ENCODE results near the gene PDGFB. TPM values are rescaled to one million over a fixed set of nuclear protein-coding genes. Genes with fewer than 3 reads are reported as not detected.

The PDGFB gene
- total and polyA plus RNA-seq, 2 experiments from 2014 or later, result 2.2 to 8.0 TPM

DNA sequence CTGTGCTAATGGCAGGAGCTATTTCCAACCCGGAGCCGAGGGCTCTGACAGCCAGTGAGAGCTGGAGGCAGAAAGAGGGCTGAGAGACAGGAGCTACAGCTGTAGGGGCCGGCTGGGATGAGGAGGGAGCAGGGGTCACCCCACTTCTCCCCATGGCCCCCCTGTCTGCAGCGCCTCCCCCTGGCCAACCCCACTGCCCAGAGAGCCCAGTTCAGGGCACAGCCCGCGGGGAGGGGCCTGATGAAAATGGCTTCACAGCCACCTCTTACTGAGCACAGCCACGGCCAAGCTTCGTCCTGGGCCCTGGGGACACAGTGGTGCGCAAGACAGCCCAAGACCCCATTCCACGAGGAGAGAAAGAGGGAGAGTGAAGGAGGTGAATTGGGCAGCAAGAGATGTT, 46.7 kb upstream of the PDGFB start:
- Mint-ChIP-seq H3K4me1 (peaks cover 19% of the 10 kb centered on the region), H3K36me3 (ENCODE audit: low read depth) (no peaks in the 10 kb centered on the region; the same call in 2 of the 3 replicates), H3K4me3 (no peak overlapping the region), H3K9me3 (no peaks in the 10 kb centered on the region; the same call in 2 of the 3 replicates), H3K27ac (no peak overlapping the region), H3K27me3 (ENCODE audit: insufficient read depth, low read depth, poor library complexity) (peaks cover 35% of the 10 kb centered on the region)
- ATAC-seq, result peak; percentile 13
- no peak for DNase-seq (ENCODE audit: low spot score)
- TF ChIP-seq, protein P1, sequence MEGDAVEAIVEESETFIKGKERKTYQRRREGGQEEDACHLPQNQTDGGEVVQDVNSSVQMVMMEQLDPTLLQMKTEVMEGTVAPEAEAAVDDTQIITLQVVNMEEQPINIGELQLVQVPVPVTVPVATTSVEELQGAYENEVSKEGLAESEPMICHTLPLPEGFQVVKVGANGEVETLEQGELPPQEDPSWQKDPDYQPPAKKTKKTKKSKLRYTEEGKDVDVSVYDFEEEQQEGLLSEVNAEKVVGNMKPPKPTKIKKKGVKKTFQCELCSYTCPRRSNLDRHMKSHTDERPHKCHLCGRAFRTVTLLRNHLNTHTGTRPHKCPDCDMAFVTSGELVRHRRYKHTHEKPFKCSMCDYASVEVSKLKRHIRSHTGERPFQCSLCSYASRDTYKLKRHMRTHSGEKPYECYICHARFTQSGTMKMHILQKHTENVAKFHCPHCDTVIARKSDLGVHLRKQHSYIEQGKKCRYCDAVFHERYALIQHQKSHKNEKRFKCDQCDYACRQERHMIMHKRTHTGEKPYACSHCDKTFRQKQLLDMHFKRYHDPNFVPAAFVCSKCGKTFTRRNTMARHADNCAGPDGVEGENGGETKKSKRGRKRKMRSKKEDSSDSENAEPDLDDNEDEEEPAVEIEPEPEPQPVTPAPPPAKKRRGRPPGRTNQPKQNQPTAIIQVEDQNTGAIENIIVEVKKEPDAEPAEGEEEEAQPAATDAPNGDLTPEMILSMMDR (conservative IDR thresholded peaks at IDR 0.05; ENCODE audit: low read depth in 2 of 2), result peak; percentile 45 to 47
- TF ChIP-seq, protein P2, sequence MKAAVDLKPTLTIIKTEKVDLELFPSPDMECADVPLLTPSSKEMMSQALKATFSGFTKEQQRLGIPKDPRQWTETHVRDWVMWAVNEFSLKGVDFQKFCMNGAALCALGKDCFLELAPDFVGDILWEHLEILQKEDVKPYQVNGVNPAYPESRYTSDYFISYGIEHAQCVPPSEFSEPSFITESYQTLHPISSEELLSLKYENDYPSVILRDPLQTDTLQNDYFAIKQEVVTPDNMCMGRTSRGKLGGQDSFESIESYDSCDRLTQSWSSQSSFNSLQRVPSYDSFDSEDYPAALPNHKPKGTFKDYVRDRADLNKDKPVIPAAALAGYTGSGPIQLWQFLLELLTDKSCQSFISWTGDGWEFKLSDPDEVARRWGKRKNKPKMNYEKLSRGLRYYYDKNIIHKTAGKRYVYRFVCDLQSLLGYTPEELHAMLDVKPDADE (IDR thresholded peaks at IDR 0.05), result no peak
- no peak for TF ChIP-seq ZNF114 (CRISPR knock-in tag; IDR thresholded peaks at IDR 0.05)
- Histone ChIP-seq H3K27me3 (ENCODE audit: insufficient read depth) (no peaks in the 10 kb centered on the region), H3K27ac (ENCODE audit: low read depth) (no peak overlapping the region), H3K4me3 (no peak overlapping the region), H3K4me2 (no peak overlapping the region), H3F3A (replicated peaks; ENCODE audit: low read depth) (no peaks in the 10 kb centered on the region), H3K79me2 (replicated peaks; ENCODE audit: insufficient read depth) (no peaks in the 10 kb centered on the region), H4K20me1 (replicated peaks; ENCODE audit: insufficient read depth) (no peaks in the 10 kb centered on the region), H3K36me3 (ENCODE audit: insufficient read depth) (no peaks in the 10 kb centered on the region), H2AFZ (no peak overlapping the region; the same call in 1 of the 2 replicates), H3K4me1 (ENCODE audit: insufficient read depth) (no peaks in the 10 kb centered on the region), H3K9me2 (ENCODE audit: insufficient read depth) (no peaks in the 10 kb centered on the region)

DNA sequence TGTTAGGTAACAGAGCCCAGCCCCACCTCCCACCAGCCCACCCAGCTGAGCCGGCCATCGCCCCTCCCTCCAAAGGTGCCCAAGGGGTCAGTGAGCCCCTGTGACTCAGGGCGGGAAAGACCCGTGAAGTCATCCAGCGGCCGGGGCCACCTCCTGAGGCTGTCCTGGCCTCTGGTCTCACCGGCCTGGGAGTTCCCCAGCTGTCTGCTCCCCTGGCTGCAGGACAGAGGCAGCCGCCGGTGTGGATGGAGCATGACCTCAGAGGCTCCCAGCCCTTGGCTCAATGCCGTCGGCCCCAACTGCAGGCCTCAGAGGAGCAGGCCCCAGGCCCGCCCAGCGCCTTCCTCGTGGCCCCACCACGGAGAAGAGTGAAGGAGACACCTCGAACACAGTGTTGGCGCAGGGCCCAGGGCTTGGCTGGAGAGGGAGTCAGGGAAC, 46.0 kb upstream of the PDGFB start:
- H3K4me2 ChIP-seq, result no peak overlapping the region
- Mint-ChIP-seq H3K9me3 (no peaks in the 10 kb centered on the region; the same call in 2 of the 3 replicates), H3K36me3 (ENCODE audit: low read depth) (no peaks in the 10 kb centered on the region), H3K4me3 (no peak overlapping the region), H3K27me3 (ENCODE audit: insufficient read depth, low read depth, poor library complexity) (peaks cover 31% of the 10 kb centered on the region), H3K27ac (no peak overlapping the region), H3K4me1 (peaks cover 15% of the 10 kb centered on the region)
- DNase-seq (ENCODE audit: low spot score) (no peak), ATAC-seq (peak; percentile 31)
- H3K79me2 ChIP-seq (replicated peaks; ENCODE audit: insufficient read depth), result no peaks in the 10 kb centered on the region
- H3K27ac ChIP-seq (ENCODE audit: low read depth), result no peak overlapping the region
- no peaks in the 10 kb centered on the region for H3K9me2 ChIP-seq (ENCODE audit: insufficient read depth)
- no peaks in the 10 kb centered on the region for H3K27me3 ChIP-seq (ENCODE audit: insufficient read depth)
- H2AFZ ChIP-seq, result no peak overlapping the region
- no peaks in the 10 kb centered on the region for H3K36me3 ChIP-seq (ENCODE audit: insufficient read depth)
- H4K20me1 ChIP-seq (replicated peaks; ENCODE audit: insufficient read depth), result no peaks in the 10 kb centered on the region
- H3K4me3 ChIP-seq, result no peak overlapping the region
- no peaks in the 10 kb centered on the region for H3F3A ChIP-seq (replicated peaks; ENCODE audit: low read depth)
- H3K4me1 ChIP-seq (ENCODE audit: insufficient read depth), result no peaks in the 10 kb centered on the region
- TF ChIP-seq REST (IDR thresholded peaks at IDR 0.05; ENCODE audit: unreplicated experiment), result no peak
- TF ChIP-seq ZNF114 (CRISPR knock-in tag; IDR thresholded peaks at IDR 0.05), result no peak
- no peak for TF ChIP-seq NANOG (IDR thresholded peaks at IDR 0.05; ENCODE audit: borderline replicate concordance)
- no peak for TF ChIP-seq ZNF462 (CRISPR knock-in tag; IDR thresholded peaks at IDR 0.05)
- TF ChIP-seq ZNF331 (CRISPR knock-in tag; IDR thresholded peaks at IDR 0.05; ENCODE audit: low read depth), result no peak
- no peak for TF ChIP-seq STAT1 (IDR thresholded peaks at IDR 0.05; ENCODE audit: unreplicated experiment)
- TF ChIP-seq POLR2AphosphoS5 (IDR thresholded peaks at IDR 0.05; ENCODE audit: low read depth), result no peak

Measured in GM23338 (cell line).